H1 (cell line): ENCODE measurements around the gene RPTOR. TPM values are rescaled to one million over a fixed set of nuclear protein-coding genes. Genes with fewer than 3 reads are reported as not detected.

Source experiments
- polyA plus RNA-seq, 7 experiments: library from polyadenylated mRNA; depleted of rRNA in 3 of 7; stranded (reverse) in 5 of 7; unstranded in 2 of 7; fragments of >200 nt in 5 of 7; fragments of 200-250 nt in 2 of 7; gene quantifications; 1 replicate in 5 of 7; 2 replicates in 1 of 7; 4 replicates in 1 of 7; pipeline versions ENCODE4 v1.2.1 to v1.2.3, GENCODE V29; 2011 to 2013; ENCODE audit warnings: missing spikeins in 2 of 7, mixed read lengths in 2 of 7
- total RNA-seq: library from RNA; stranded (reverse); fragmentation: NEBNext Ultra II Directional; extraction: Animal tissue kit (Norgen Biotek cat#: 25700); gene quantifications from 2 replicates; pipeline ENCODE4 v1.2.1, GENCODE V29; 2021
- TF ChIP-seq, protein P1 (sequence below): fragments of 300-600 bp; sonication (generic); IDR thresholded peaks from 2 replicates; pipeline ENCODE4 v1.7.1; 2012; ENCODE audit warnings: low read length, moderate library complexity, mild to moderate bottlenecking, inconsistent platforms; ENCODE audit not compliant: insufficient replicate concordance

Gene RPTOR
- total and polyA plus RNA-seq, 2 of the 8 experiments (the other 6 are each of a cell fraction or from before 2014, with no cell fraction given): 6.9 to 28.7 TPM

DNA sequence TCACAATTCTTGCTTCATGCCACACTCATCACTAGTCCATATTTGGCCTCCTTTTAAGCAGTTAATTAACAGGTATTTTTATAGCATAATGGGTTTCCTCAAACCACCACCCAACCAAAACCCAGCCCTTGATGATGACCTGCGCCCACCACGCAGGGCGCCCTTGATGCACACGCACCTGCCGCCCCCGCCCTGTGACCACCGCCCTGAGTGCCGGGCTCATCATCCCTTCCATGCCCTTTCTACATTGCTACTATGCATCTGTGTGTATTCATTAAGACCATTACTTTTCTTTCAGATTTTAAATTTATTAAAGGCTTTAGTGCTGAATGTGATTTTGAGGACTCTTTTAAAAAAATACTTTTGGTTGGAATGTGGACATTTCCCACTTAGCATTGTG is 242.2 kb downstream of the RPTOR start (continued):
- TF ChIP-seq, protein P1, sequence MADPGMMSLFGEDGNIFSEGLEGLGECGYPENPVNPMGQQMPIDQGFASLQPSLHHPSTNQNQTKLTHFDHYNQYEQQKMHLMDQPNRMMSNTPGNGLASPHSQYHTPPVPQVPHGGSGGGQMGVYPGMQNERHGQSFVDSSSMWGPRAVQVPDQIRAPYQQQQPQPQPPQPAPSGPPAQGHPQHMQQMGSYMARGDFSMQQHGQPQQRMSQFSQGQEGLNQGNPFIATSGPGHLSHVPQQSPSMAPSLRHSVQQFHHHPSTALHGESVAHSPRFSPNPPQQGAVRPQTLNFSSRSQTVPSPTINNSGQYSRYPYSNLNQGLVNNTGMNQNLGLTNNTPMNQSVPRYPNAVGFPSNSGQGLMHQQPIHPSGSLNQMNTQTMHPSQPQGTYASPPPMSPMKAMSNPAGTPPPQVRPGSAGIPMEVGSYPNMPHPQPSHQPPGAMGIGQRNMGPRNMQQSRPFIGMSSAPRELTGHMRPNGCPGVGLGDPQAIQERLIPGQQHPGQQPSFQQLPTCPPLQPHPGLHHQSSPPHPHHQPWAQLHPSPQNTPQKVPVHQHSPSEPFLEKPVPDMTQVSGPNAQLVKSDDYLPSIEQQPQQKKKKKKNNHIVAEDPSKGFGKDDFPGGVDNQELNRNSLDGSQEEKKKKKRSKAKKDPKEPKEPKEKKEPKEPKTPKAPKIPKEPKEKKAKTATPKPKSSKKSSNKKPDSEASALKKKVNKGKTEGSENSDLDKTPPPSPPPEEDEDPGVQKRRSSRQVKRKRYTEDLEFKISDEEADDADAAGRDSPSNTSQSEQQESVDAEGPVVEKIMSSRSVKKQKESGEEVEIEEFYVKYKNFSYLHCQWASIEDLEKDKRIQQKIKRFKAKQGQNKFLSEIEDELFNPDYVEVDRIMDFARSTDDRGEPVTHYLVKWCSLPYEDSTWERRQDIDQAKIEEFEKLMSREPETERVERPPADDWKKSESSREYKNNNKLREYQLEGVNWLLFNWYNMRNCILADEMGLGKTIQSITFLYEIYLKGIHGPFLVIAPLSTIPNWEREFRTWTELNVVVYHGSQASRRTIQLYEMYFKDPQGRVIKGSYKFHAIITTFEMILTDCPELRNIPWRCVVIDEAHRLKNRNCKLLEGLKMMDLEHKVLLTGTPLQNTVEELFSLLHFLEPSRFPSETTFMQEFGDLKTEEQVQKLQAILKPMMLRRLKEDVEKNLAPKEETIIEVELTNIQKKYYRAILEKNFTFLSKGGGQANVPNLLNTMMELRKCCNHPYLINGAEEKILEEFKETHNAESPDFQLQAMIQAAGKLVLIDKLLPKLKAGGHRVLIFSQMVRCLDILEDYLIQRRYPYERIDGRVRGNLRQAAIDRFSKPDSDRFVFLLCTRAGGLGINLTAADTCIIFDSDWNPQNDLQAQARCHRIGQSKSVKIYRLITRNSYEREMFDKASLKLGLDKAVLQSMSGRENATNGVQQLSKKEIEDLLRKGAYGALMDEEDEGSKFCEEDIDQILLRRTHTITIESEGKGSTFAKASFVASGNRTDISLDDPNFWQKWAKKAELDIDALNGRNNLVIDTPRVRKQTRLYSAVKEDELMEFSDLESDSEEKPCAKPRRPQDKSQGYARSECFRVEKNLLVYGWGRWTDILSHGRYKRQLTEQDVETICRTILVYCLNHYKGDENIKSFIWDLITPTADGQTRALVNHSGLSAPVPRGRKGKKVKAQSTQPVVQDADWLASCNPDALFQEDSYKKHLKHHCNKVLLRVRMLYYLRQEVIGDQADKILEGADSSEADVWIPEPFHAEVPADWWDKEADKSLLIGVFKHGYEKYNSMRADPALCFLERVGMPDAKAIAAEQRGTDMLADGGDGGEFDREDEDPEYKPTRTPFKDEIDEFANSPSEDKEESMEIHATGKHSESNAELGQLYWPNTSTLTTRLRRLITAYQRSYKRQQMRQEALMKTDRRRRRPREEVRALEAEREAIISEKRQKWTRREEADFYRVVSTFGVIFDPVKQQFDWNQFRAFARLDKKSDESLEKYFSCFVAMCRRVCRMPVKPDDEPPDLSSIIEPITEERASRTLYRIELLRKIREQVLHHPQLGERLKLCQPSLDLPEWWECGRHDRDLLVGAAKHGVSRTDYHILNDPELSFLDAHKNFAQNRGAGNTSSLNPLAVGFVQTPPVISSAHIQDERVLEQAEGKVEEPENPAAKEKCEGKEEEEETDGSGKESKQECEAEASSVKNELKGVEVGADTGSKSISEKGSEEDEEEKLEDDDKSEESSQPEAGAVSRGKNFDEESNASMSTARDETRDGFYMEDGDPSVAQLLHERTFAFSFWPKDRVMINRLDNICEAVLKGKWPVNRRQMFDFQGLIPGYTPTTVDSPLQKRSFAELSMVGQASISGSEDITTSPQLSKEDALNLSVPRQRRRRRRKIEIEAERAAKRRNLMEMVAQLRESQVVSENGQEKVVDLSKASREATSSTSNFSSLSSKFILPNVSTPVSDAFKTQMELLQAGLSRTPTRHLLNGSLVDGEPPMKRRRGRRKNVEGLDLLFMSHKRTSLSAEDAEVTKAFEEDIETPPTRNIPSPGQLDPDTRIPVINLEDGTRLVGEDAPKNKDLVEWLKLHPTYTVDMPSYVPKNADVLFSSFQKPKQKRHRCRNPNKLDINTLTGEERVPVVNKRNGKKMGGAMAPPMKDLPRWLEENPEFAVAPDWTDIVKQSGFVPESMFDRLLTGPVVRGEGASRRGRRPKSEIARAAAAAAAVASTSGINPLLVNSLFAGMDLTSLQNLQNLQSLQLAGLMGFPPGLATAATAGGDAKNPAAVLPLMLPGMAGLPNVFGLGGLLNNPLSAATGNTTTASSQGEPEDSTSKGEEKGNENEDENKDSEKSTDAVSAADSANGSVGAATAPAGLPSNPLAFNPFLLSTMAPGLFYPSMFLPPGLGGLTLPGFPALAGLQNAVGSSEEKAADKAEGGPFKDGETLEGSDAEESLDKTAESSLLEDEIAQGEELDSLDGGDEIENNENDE: no peak
